GM12878 (cell line): ENCODE data around the gene GPT2. TPM values are rescaled to one million over a fixed set of nuclear protein-coding genes. Genes with fewer than 3 reads are reported as not detected.

Experiments used
- ATAC-seq: fragments of 200-7000 bp; cut with Tn5 transposase; 3 replicates; pipeline ENCODE4 v1.9.1; 2020; ENCODE audit warnings: mild to moderate bottlenecking, moderate library complexity
- BruUV-seq: library from RNA; stranded (reverse); fragments of 400-500 nt; replicated peaks from 2 replicates; lab custom pipeline; 2021; lab: Mats Ljungman, UMichigan
- CTCF ChIA-PET: fragments of 300-600 bp; sonication (Branson Sonifier 250); formaldehyde crosslinking; extraction: SDS; loops from one replicate; lab custom pipeline; 2021; ENCODE audit warnings: inconsistent platforms; lab: Yijun Ruan, JAX
- POLR2A ChIA-PET: fragments of 350-600 bp; formaldehyde crosslinking; extraction: SDS; loops from one replicate; lab custom pipeline; 2021; ENCODE audit warnings: inconsistent platforms; lab: Charles Lee
- RAD21 ChIA-PET: fragments of 300-600 bp; sonication (Branson Sonifier 250); formaldehyde crosslinking; loops from one replicate; lab custom pipeline; 2023; ENCODE audit warnings: antibody characterized with exemption; ENCODE audit not compliant: unreplicated experiment; lab: Charles Lee
- SMC1A ChIA-PET: fragments of 300-600 bp; sonication (Branson Sonifier 250); formaldehyde crosslinking; loops from one replicate; lab custom pipeline; 2023; ENCODE audit not compliant: unreplicated experiment, uncharacterized antibody; lab: Charles Lee
- DNase-seq: peaks from one replicate; pipeline ENCODE4 v3.0.0-alpha.2; 2011; ENCODE audit warnings: low read depth, low spot score
- FAIRE-seq: peaks from 3 replicates; lab custom pipeline; 2011; peaks lifted over from hg19 to GRCh38; lab: Jason Lieb, UNC
- H2AFZ ChIP-seq: 2 replicates; pipeline ENCODE4 v1.6.0; 2011; ENCODE audit warnings: low read depth, low read length, control low read depth; ENCODE audit not compliant: control insufficient read depth
- H3K27ac ChIP-seq: 2 replicates; pipeline ENCODE4 v1.5.1; 2011; ENCODE audit warnings: control low read depth; ENCODE audit not compliant: control insufficient read depth, insufficient read depth
- H3K27me3 ChIP-seq, 2 experiments: replicated peaks in 1 of 2; 2 replicates each; pipeline versions ENCODE4 v1.6.0 to v1.6.1; 2011; ENCODE audit warnings: low read length in 1 of 2; ENCODE audit not compliant: control insufficient read depth in 2 of 2, insufficient read depth in 2 of 2
- H3K36me3 ChIP-seq, 2 experiments: 2 replicates each; pipeline ENCODE4 v1.5.1; 2011; ENCODE audit warnings: low read length in 1 of 2; ENCODE audit not compliant: control insufficient read depth in 2 of 2, insufficient read depth in 2 of 2
- H3K4me1 ChIP-seq: 2 replicates; pipeline ENCODE4 v1.6.1; 2011; ENCODE audit warnings: mild to moderate bottlenecking, low read length, moderate library complexity, mixed read lengths; ENCODE audit not compliant: control insufficient read depth, insufficient read depth
- H3K4me2 ChIP-seq: 2 replicates; pipeline ENCODE4 v1.6.0; 2011; ENCODE audit warnings: control low read depth; ENCODE audit not compliant: control insufficient read depth, insufficient read depth
- H3K4me3 ChIP-seq: fragments of 200-600 bp; sonication (generic); 2 replicates; pipeline ENCODE4 v1.5.1; 2016
- H3K79me2 ChIP-seq: 2 replicates; pipeline ENCODE4 v1.6.0; 2011; ENCODE audit warnings: low read length; ENCODE audit not compliant: control insufficient read depth, insufficient read depth
- H3K9ac ChIP-seq: 2 replicates; pipeline ENCODE4 v1.8.0; 2011; ENCODE audit warnings: low read length, control low read depth, mixed read lengths; ENCODE audit not compliant: control insufficient read depth, insufficient read depth
- H3K9me3 ChIP-seq: replicated peaks from 3 replicates; pipeline ENCODE4 v1.5.1; 2011; ENCODE audit warnings: mild to moderate bottlenecking, low read length; ENCODE audit not compliant: control insufficient read depth, insufficient read depth
- H4K20me1 ChIP-seq: 2 replicates; pipeline ENCODE4 v1.6.0; 2011; ENCODE audit not compliant: control insufficient read depth, insufficient read depth
- ATF3 ChIP-seq: IDR thresholded peaks from 2 replicates; pipeline ENCODE4 v1.6.1; 2011; ENCODE audit warnings: low read depth, mild to moderate bottlenecking, low read length, moderate library complexity, borderline replicate concordance; ENCODE audit errors: extremely low read depth
- CHD2 ChIP-seq: IDR thresholded peaks from 2 replicates; pipeline ENCODE4 v1.6.1; 2011; ENCODE audit warnings: low read depth, low read length, improper control_type of control experiment, borderline replicate concordance
- CREM ChIP-seq: IDR thresholded peaks from 2 replicates; pipeline ENCODE4 v1.6.1; 2014; ENCODE audit warnings: antibody characterized with exemption, low read depth
- DPF2 ChIP-seq: fragments of 450-650 bp; IDR thresholded peaks from 2 replicates; pipeline ENCODE4 v1.6.1; 2017; ENCODE audit warnings: mild to moderate bottlenecking
- HDAC2 ChIP-seq: fragments of 200-600 bp; sonication (generic); IDR thresholded peaks from 2 replicates; pipeline ENCODE4 v1.6.1; 2017
- JUNB ChIP-seq: IDR thresholded peaks from 2 replicates; pipeline ENCODE4 v1.6.1; 2016; ENCODE audit warnings: antibody characterized with exemption, mild to moderate bottlenecking
- JUND ChIP-seq: IDR thresholded peaks from 2 replicates; pipeline ENCODE4 v1.6.1; 2012; ENCODE audit warnings: low read depth, mild to moderate bottlenecking, low read length, improper control_type of control experiment, moderate library complexity
- LARP7 ChIP-seq: fragments of 450-650 bp; IDR thresholded peaks from 2 replicates; pipeline ENCODE4 v1.6.1; 2017; ENCODE audit warnings: mild to moderate bottlenecking
- MYC ChIP-seq: IDR thresholded peaks from 2 replicates; pipeline ENCODE4 v1.6.1; 2011; ENCODE audit warnings: mild to moderate bottlenecking, low read length, moderate library complexity, inconsistent platforms; ENCODE audit not compliant: insufficient read depth, insufficient replicate concordance, insufficient read length, severe bottlenecking
- NBN ChIP-seq: fragments of 450-650 bp; IDR thresholded peaks from 2 replicates; pipeline ENCODE4 v1.6.1; 2016
- NFYB ChIP-seq: IDR thresholded peaks from 2 replicates; pipeline ENCODE4 v1.6.1; 2011; ENCODE audit warnings: low read depth, mild to moderate bottlenecking, low read length, improper control_type of control experiment, moderate library complexity; ENCODE audit not compliant: insufficient read depth
- NRF1 ChIP-seq: conservative IDR thresholded peaks from 2 replicates; pipeline ENCODE4 v1.6.1; 2011; ENCODE audit warnings: mild to moderate bottlenecking, low read depth, low read length, improper control_type of control experiment
- RB1 ChIP-seq: fragments of 450-650 bp; formaldehyde crosslinking; IDR thresholded peaks from 2 replicates; pipeline ENCODE4 v1.6.1; 2017; ENCODE audit warnings: mild to moderate bottlenecking, borderline replicate concordance
- SPI1 ChIP-seq: IDR thresholded peaks from 2 replicates; pipeline ENCODE4 v1.6.1; 2011; ENCODE audit warnings: low read depth, mild to moderate bottlenecking, low read length, moderate library complexity, borderline replicate concordance; ENCODE audit not compliant: insufficient read depth
- TARDBP ChIP-seq: IDR thresholded peaks from 2 replicates; pipeline ENCODE4 v1.6.1; 2016; ENCODE audit warnings: borderline replicate concordance
- ZZZ3 ChIP-seq: IDR thresholded peaks from 2 replicates; pipeline ENCODE4 v1.6.1; 2011; ENCODE audit warnings: low read depth; ENCODE audit not compliant: control insufficient read depth, insufficient read length
- WGBS: methylation state at CpG from one replicate; pipeline ENCODE4 v1.1.6; 2016; ENCODE audit warnings: low lambda C conversion rate; ENCODE audit not compliant: insufficient replicate concordance, insufficient coverage; ENCODE audit errors: missing lambda C conversion rate; 5-methylcytosine and 5-hydroxymethylcytosine counted together
- in situ Hi-C: fragments of 300-500 bp; cut with MboI; formaldehyde crosslinking; loops from 9 replicates; pipeline ENCODE4 v1.14.3; 2018; ENCODE audit warnings: mixed read lengths
- intact Hi-C: fragments of 100-400 bp; cut with micrococcal nuclease; formaldehyde crosslinking; loops from one replicate; pipeline ENCODE4 v1.14.2; 2022; ENCODE audit not compliant: unreplicated experiment
- polyA plus RNA-seq, 11 experiments: library from polyadenylated mRNA; depleted of rRNA in 4 of 11; unstranded in 6 of 11; stranded (reverse) in 5 of 11; fragments of >200 nt; fragmentation: Nextera tagmentation in 4 of 11; fragmentation: Illumina TruSeq in 1 of 11; extraction: Ambion mirVana in 4 of 11; extraction: Trizol in 1 of 11; gene quantifications; 1 replicate in 1 of 11; 2 replicates in 10 of 11; pipeline versions ENCODE4 v1.2.1 to v1.2.3, GENCODE V29; 2011 to 2016; ENCODE audit warnings: inconsistent platforms in 2 of 11, missing spikeins in 2 of 11, low read depth in 1 of 11
- total RNA-seq, 4 experiments: library from RNA; depleted of rRNA in 3 of 4; stranded (reverse); fragments of >200 nt in 3 of 4; fragmentation: Illumina TruSeq in 1 of 4; extraction: Trizol in 1 of 4; gene quantifications; 2 replicates each; pipeline versions ENCODE4 v1.2.1 to v1.2.3, GENCODE V29; 2013 to 2021
- TF ChIP-seq, protein P1 (sequence below): fragments of 450-650 bp; IDR thresholded peaks from 2 replicates; pipeline ENCODE4 v1.6.1; 2014; ENCODE audit warnings: mild to moderate bottlenecking

GPT2 gene
- total and polyA plus RNA-seq, 10 of the 15 experiments (the other 5 are each of a cell fraction or from before 2014, with no cell fraction given): 0.45 to 9.9 (median 4.3) TPM

GRCh38 chr16:46839986-46840443 lies 44.1 kb upstream of the GPT2 start:
- Histone ChIP-seq H4K20me1 (no peaks in the 10 kb centered on the region), H2AFZ (no peak overlapping the region), H3K4me3 (no peak overlapping the region), H3K27me3 (no peaks in the 10 kb centered on the region), H3K79me2 (no peaks in the 10 kb centered on the region), H3K27ac (no peak overlapping the region)
- CTCF ChIA-PET: interaction anchor here (0.8 to 1.5 kb wide), 4 partner anchors 11 to 167 kb away, joined by 3 to 6 read pairs (median 3); no protein-coding TSS in a partner anchor
- DNase-seq (no peak), ATAC-seq (no peak)
- POLR2A ChIA-PET: no interaction called here
- SMC1A ChIA-PET: interaction anchor here (0.9 to 1.4 kb wide), 2 partner anchors 11 to 12 kb away, joined by 3 read pairs; no protein-coding TSS in a partner anchor
- in situ Hi-C loops: no loop called here
- intact Hi-C loops: loop anchor here (10.0 kb wide), 1 partner anchor 1325 kb away; no protein-coding TSS in a partner anchor
- RAD21 ChIA-PET: interaction anchor here (1.6 kb wide), 1 partner anchor 14 kb away, joined by 5 read pairs; no protein-coding TSS in a partner anchor
- no peak for TF ChIP-seq HDAC2
- TF ChIP-seq JUNB: no peak
- TF ChIP-seq LARP7: no peak
- no peak for TF ChIP-seq SPI1
- TF ChIP-seq ATF3: no peak
- TF ChIP-seq, all 136 proteins: peak for 0
- BruUV-seq: no TSS peak
- no peak overlapping the region for H3K4me2 ChIP-seq
- H3K4me1 ChIP-seq: no peaks in the 10 kb centered on the region
- no peaks in the 10 kb centered on the region for H3K36me3 ChIP-seq
- 75% methylated on average over 11 of the region's 11 CpGs for WGBS
- H3K9me3 ChIP-seq: peaks cover 2% of the 10 kb centered on the region; the same call in 1 of the 3 replicates
- no peak overlapping the region for H3K9ac ChIP-seq
- FAIRE-seq: no peak

DNA sequence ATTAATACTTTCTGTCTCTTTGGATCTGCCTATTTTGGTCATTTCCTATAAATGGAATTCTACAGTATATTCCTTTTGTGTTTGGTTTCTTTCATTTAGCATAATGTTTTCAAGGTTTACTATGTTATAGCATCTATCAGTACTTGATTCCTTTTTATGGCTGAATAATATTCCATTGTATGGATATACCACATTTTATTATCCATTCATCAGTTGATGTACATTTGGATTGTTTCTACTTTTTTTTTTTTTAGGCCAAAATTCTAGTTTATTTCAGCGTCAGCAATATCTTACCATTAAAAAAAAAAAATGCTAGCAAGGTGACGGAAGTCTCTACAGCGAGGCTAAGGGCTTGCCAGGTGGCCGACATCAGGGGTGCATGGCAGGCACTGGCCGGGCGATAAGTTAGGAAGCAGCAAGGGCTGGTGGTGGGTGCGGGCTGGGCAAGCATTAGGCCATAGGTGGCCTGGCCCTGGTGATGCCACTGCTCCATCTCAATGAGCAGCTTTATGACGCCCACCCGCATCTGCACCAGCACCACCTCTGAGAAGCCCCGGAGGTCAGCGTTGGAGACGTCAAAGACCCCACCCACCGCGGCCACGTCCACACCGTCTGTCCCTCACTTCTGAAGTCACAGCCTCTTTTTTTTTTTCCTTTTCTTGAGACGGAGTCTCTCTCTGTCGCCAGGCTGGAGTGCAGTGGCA lies 41.8 kb upstream of the GPT2 start:
- H3K9me3 ChIP-seq: peaks cover 2% of the 10 kb centered on the region; the same call in 1 of the 3 replicates
- H3K4me3 ChIP-seq: no peak overlapping the region
- ATAC-seq: no peak
- no peak for FAIRE-seq
- SMC1A ChIA-PET: no interaction called here
- no peaks in the 10 kb centered on the region for H3K27me3 ChIP-seq
- no peaks in the 10 kb centered on the region for H3K36me3 ChIP-seq
- H3K4me1 ChIP-seq: no peaks in the 10 kb centered on the region
- CTCF ChIA-PET: no interaction called here
- POLR2A ChIA-PET: interaction anchor here (0.6 kb wide), 1 partner anchor 72 kb away, joined by 3 read pairs; no protein-coding TSS in a partner anchor
- in situ Hi-C loops: no loop called here
- no peak overlapping the region for H3K9ac ChIP-seq
- no TSS peak for BruUV-seq
- 94% methylated on average over 17 of the region's 18 CpGs for WGBS
- RAD21 ChIA-PET: no interaction called here
- H3K27ac ChIP-seq: no peak overlapping the region
- no peak for DNase-seq
- no peak overlapping the region for H2AFZ ChIP-seq
- no peaks in the 10 kb centered on the region for H3K79me2 ChIP-seq
- H3K4me2 ChIP-seq: no peak overlapping the region
- intact Hi-C loops: no loop called here
- no peaks in the 10 kb centered on the region for H4K20me1 ChIP-seq
- TF ChIP-seq JUND: no peak
- no peak for TF ChIP-seq DPF2
- TF ChIP-seq ZZZ3: no peak
- TF ChIP-seq MYC: no peak
- TF ChIP-seq, protein P1, sequence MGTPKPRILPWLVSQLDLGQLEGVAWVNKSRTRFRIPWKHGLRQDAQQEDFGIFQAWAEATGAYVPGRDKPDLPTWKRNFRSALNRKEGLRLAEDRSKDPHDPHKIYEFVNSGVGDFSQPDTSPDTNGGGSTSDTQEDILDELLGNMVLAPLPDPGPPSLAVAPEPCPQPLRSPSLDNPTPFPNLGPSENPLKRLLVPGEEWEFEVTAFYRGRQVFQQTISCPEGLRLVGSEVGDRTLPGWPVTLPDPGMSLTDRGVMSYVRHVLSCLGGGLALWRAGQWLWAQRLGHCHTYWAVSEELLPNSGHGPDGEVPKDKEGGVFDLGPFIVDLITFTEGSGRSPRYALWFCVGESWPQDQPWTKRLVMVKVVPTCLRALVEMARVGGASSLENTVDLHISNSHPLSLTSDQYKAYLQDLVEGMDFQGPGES: no peak
- no peak for TF ChIP-seq CREM
- no peak for TF ChIP-seq NBN
- no peak for TF ChIP-seq CHD2
- TF ChIP-seq NRF1: no peak
- no peak for TF ChIP-seq RB1
- TF ChIP-seq TARDBP: no peak
- no peak for TF ChIP-seq NFYB
